ENCODE measurements around the gene SH3PXD2A. TPM values are rescaled to one million over a fixed set of nuclear protein-coding genes. Genes with fewer than 3 reads are reported as not detected.

The SH3PXD2A gene
- total and polyA plus RNA-seq, 10 of the 15 experiments (the other 5 are each of a cell fraction or from before 2014, with no cell fraction given): 0.63 to 14.0 (median 4.4) TPM

DNA sequence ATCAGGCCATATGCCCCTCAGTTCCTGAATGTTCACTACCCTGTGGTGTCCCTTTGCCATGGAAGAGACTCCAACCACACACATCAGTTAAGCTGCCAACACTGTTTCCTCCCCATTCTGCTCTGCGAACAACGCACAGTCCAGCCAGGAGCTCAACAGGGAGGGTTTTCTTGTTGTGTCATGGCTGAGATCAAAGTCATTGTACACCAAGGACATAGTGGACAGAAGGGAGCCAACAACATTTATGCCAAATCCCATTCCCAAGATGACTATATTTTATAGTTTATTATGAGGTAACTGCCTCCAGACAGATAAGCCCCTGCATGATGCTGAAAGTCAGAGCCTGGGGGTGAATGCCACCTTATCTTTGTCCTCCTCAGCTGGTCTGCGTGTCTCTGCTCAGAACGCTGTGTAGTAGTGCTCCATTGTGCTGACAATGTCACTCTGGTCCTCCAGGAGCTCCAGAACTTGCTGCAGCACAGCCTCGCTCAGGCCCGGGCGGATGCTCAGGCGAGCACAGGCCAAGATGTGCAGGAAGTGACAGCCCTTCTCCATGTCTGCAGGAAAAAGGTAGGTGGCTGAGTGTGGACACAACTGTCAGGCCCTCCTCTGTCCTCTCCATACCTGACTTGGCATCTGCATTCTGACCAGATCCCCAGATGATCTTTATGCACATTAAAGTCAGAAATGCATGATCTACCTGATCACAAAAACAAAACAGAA lies 27.1 kb upstream of the SH3PXD2A start:
- FAIRE-seq (no peak), DNase-seq (ENCODE audit: low read depth, low spot score) (no peak), ATAC-seq (no peak)
- peaks cover 0 to 20% of the 10 kb centered on the region in 2 experiments; a peak in 2 of 4 replicates for H3K36me3 ChIP-seq (ENCODE audit: control insufficient read depth in 2 of 2, insufficient read depth in 2 of 2, low read length in 1 of 2)
- 93% methylated on average over 8 of the region's 8 CpGs for WGBS (ENCODE audit: insufficient coverage, insufficient replicate concordance, low lambda C conversion rate, missing lambda C conversion rate)
- ChIA-PET RAD21 (ENCODE audit: unreplicated experiment) (interaction anchor here (6.2 kb wide), 1 partner anchor 170 kb away, joined by 45 read pairs; no protein-coding TSS in a partner anchor), SMC1A (ENCODE audit: uncharacterized antibody, unreplicated experiment) (interaction anchor here (1.1 to 4.2 kb wide), 3 partner anchors 171 to 183 kb away, joined by 3 to 32 read pairs (median 5); no protein-coding TSS in a partner anchor), POLR2A (no interaction called here), CTCF (interaction anchor here (1.3 to 3.1 kb wide), 2 partner anchors 145 to 170 kb away, joined by 3 to 12 read pairs; no protein-coding TSS in a partner anchor)
- H3K4me1 ChIP-seq (ENCODE audit: control insufficient read depth, insufficient read depth, low read length): no peaks in the 10 kb centered on the region
- no peak for TF ChIP-seq RAD21 (IDR thresholded peaks at IDR 0.05; ENCODE audit: insufficient read depth, low read depth, low read length)
- TF ChIP-seq, protein P1, sequence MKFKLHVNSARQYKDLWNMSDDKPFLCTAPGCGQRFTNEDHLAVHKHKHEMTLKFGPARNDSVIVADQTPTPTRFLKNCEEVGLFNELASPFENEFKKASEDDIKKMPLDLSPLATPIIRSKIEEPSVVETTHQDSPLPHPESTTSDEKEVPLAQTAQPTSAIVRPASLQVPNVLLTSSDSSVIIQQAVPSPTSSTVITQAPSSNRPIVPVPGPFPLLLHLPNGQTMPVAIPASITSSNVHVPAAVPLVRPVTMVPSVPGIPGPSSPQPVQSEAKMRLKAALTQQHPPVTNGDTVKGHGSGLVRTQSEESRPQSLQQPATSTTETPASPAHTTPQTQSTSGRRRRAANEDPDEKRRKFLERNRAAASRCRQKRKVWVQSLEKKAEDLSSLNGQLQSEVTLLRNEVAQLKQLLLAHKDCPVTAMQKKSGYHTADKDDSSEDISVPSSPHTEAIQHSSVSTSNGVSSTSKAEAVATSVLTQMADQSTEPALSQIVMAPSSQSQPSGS (IDR thresholded peaks at IDR 0.05; ENCODE audit: low read length): no peak
- TF ChIP-seq, protein P2, sequence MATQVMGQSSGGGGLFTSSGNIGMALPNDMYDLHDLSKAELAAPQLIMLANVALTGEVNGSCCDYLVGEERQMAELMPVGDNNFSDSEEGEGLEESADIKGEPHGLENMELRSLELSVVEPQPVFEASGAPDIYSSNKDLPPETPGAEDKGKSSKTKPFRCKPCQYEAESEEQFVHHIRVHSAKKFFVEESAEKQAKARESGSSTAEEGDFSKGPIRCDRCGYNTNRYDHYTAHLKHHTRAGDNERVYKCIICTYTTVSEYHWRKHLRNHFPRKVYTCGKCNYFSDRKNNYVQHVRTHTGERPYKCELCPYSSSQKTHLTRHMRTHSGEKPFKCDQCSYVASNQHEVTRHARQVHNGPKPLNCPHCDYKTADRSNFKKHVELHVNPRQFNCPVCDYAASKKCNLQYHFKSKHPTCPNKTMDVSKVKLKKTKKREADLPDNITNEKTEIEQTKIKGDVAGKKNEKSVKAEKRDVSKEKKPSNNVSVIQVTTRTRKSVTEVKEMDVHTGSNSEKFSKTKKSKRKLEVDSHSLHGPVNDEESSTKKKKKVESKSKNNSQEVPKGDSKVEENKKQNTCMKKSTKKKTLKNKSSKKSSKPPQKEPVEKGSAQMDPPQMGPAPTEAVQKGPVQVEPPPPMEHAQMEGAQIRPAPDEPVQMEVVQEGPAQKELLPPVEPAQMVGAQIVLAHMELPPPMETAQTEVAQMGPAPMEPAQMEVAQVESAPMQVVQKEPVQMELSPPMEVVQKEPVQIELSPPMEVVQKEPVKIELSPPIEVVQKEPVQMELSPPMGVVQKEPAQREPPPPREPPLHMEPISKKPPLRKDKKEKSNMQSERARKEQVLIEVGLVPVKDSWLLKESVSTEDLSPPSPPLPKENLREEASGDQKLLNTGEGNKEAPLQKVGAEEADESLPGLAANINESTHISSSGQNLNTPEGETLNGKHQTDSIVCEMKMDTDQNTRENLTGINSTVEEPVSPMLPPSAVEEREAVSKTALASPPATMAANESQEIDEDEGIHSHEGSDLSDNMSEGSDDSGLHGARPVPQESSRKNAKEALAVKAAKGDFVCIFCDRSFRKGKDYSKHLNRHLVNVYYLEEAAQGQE (IDR thresholded peaks at IDR 0.05; ENCODE audit: low read depth, low read length): no peak
- no peak for TF ChIP-seq LARP7 (IDR thresholded peaks at IDR 0.05)
- no peak for TF ChIP-seq SUPT20H (IDR thresholded peaks at IDR 0.05; ENCODE audit: borderline replicate concordance, control insufficient read depth, low read depth, low read length)
- TF ChIP-seq YBX1 (IDR thresholded peaks at IDR 0.05): no peak
- TF ChIP-seq, protein P3, sequence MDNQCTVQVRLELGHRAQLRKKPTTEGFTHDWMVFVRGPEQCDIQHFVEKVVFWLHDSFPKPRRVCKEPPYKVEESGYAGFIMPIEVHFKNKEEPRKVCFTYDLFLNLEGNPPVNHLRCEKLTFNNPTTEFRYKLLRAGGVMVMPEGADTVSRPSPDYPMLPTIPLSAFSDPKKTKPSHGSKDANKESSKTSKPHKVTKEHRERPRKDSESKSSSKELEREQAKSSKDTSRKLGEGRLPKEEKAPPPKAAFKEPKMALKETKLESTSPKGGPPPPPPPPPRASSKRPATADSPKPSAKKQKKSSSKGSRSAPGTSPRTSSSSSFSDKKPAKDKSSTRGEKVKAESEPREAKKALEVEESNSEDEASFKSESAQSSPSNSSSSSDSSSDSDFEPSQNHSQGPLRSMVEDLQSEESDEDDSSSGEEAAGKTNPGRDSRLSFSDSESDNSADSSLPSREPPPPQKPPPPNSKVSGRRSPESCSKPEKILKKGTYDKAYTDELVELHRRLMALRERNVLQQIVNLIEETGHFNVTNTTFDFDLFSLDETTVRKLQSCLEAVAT (IDR thresholded peaks at IDR 0.05): no peak
- TF ChIP-seq EED (IDR thresholded peaks at IDR 0.05; ENCODE audit: low read depth): no peak
- TF ChIP-seq NFYB (IDR thresholded peaks at IDR 0.05; ENCODE audit: insufficient read depth, low read depth, low read length): no peak
- TF ChIP-seq BRCA1 (IDR thresholded peaks at IDR 0.05; ENCODE audit: low read depth, low read length): no peak
- TF ChIP-seq, protein P4, sequence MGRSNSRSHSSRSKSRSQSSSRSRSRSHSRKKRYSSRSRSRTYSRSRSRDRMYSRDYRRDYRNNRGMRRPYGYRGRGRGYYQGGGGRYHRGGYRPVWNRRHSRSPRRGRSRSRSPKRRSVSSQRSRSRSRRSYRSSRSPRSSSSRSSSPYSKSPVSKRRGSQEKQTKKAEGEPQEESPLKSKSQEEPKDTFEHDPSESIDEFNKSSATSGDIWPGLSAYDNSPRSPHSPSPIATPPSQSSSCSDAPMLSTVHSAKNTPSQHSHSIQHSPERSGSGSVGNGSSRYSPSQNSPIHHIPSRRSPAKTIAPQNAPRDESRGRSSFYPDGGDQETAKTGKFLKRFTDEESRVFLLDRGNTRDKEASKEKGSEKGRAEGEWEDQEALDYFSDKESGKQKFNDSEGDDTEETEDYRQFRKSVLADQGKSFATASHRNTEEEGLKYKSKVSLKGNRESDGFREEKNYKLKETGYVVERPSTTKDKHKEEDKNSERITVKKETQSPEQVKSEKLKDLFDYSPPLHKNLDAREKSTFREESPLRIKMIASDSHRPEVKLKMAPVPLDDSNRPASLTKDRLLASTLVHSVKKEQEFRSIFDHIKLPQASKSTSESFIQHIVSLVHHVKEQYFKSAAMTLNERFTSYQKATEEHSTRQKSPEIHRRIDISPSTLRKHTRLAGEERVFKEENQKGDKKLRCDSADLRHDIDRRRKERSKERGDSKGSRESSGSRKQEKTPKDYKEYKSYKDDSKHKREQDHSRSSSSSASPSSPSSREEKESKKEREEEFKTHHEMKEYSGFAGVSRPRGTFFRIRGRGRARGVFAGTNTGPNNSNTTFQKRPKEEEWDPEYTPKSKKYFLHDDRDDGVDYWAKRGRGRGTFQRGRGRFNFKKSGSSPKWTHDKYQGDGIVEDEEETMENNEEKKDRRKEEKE (IDR thresholded peaks at IDR 0.05): no peak
- no peak for TF ChIP-seq EGR1 (IDR thresholded peaks at IDR 0.05; ENCODE audit: borderline replicate concordance in 1 of 2, low read depth in 2 of 2, low read length in 2 of 2)
- no peaks in the 10 kb centered on the region for H3K27me3 ChIP-seq (replicated peaks in 1 of 2; ENCODE audit: control insufficient read depth in 2 of 2, insufficient read depth in 2 of 2, low read length in 1 of 2)
- no peaks in the 10 kb centered on the region for H3K9me3 ChIP-seq (replicated peaks; ENCODE audit: control insufficient read depth, insufficient read depth, low read length)
- H2AFZ ChIP-seq (ENCODE audit: control insufficient read depth, low read depth, low read length): no peak overlapping the region
- no peak overlapping the region for H3K9ac ChIP-seq (ENCODE audit: control insufficient read depth, insufficient read depth, low read length)
- no peak overlapping the region for H3K4me3 ChIP-seq
- no peak overlapping the region for H3K4me2 ChIP-seq (ENCODE audit: control insufficient read depth, insufficient read depth)
- H4K20me1 ChIP-seq (ENCODE audit: control insufficient read depth, insufficient read depth): no peaks in the 10 kb centered on the region
- in situ Hi-C loops (cut with MboI) (no loop called here), intact Hi-C loops (cut with micrococcal nuclease; ENCODE audit: unreplicated experiment) (no loop called here)
- no peaks in the 10 kb centered on the region for H3K79me2 ChIP-seq (ENCODE audit: control insufficient read depth, insufficient read depth, low read length)
- BruUV-seq (replicated peaks): no TSS peak
- H3K27ac ChIP-seq (ENCODE audit: control insufficient read depth, insufficient read depth): no peak overlapping the region

Measured in GM12878 (cell line).